Measurements from ENCODE around the gene ADORA2B. TPM values are rescaled to one million over a fixed set of nuclear protein-coding genes. Genes with fewer than 3 reads are reported as not detected.
"Not testable (repeated sequence)": the region's sequence is repeated elsewhere in the genome, so short reads cannot be mapped to it uniquely, and the experiment has no call there.

Gene ADORA2B
- 6.6 and 13.0 TPM in 2 replicates for total RNA-seq

DNA sequence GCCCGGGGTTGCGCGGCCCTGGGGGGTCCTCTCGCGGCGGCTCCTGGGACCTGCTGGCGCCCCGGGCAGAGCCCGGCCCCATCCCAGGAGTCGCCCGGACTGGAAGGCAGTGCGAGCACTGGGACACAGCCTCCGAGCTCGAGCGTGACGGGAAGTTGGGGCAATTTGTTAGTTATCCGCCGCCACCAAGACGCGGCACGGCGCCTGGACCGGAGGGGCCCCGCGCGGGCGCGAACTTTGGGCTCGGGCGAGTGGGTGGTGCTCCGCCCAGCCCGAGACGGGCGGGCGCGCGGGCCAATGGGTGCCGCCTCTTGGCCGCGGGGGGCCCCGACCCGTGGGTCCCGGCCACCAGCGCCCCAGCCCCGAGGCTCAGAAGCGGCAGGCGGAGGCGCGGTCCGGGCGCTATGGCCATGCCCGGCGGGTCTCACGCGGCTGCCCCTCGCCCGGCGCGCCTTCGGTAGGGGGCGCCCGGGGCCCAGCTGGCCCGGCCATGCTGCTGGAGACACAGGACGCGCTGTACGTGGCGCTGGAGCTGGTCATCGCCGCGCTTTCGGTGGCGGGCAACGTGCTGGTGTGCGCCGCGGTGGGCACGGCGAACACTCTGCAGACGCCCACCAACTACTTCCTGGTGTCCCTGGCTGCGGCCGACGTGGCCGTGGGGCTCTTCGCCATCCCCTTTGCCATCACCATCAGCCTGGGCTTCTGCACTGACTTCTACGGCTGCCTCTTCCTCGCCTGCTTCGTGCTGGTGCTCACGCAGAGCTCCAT, at the start of gene ADORA2B:
ADORA2B (plus strand) TSS at position 372 of the 768 bp plus-strand sequence; CDS start at position 491, 119 bp downstream.
- Histone ChIP-seq H3K27me3 (ENCODE audit: control insufficient read depth, insufficient read depth, low read length) (no peaks in the 10 kb centered on the region), H3K4me3 (ENCODE audit: low read depth, low read length) (peak within 1 kb of the TSS; percentile 46), H3K36me3 (ENCODE audit: control insufficient read depth, insufficient read depth, low read length) (no peaks in the 10 kb centered on the region)
- TF ChIP-seq, protein P1, sequence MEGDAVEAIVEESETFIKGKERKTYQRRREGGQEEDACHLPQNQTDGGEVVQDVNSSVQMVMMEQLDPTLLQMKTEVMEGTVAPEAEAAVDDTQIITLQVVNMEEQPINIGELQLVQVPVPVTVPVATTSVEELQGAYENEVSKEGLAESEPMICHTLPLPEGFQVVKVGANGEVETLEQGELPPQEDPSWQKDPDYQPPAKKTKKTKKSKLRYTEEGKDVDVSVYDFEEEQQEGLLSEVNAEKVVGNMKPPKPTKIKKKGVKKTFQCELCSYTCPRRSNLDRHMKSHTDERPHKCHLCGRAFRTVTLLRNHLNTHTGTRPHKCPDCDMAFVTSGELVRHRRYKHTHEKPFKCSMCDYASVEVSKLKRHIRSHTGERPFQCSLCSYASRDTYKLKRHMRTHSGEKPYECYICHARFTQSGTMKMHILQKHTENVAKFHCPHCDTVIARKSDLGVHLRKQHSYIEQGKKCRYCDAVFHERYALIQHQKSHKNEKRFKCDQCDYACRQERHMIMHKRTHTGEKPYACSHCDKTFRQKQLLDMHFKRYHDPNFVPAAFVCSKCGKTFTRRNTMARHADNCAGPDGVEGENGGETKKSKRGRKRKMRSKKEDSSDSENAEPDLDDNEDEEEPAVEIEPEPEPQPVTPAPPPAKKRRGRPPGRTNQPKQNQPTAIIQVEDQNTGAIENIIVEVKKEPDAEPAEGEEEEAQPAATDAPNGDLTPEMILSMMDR (IDR thresholded peaks at IDR 0.05; ENCODE audit: insufficient read depth, low read length, poor library complexity, severe bottlenecking) = peak; percentile 29
- DNase-seq (ENCODE audit: low read depth) = no peak

DNA sequence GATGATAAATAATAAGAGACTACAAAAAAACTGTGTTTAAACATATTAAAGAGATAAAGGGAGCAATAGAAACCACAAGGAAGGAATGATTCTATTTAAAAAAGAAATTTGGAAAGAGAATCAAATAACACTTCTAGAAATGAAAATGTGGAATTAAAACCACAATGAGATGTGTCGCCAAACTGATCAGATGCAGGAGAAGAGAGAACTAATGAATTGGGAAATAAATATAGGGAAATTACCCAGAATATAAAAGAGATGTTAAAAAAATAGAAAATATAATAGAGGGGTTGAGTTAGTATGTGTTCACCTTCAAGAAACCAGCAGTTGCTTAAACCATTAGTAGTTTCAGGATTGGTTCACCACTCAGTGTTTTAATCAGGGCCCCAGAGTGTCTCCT, 48.7 kb upstream of the ADORA2B start:
- no peaks in the 10 kb centered on the region for H3K27me3 ChIP-seq (ENCODE audit: control insufficient read depth, insufficient read depth, low read length)
- H3K4me3 ChIP-seq (ENCODE audit: low read depth, low read length) = no peak overlapping the region
- TF ChIP-seq, protein P1 (IDR thresholded peaks at IDR 0.05; ENCODE audit: insufficient read depth, low read length, poor library complexity, severe bottlenecking) = no peak
- no peaks in the 10 kb centered on the region for H3K36me3 ChIP-seq (ENCODE audit: control insufficient read depth, insufficient read depth, low read length)
- no peak for DNase-seq (ENCODE audit: low read depth)

DNA sequence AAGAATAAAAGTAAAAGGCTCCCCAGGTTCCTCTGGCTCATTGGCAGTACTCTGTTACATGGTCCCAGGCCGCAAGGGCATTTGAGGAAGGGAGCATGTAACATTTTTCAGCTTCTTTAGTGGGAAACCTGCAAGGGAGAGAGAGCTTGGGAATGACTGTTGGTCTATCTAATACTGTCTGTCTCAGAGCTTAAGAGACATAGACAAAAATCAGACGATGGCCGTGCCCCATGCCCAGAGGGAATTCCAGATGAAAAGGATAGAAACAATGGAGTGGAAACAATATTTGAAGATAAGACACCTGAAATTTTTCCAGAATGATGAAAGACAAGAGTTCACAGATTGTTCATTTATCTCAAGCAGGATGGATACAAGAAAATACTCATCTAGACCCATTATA, 48.1 kb upstream of the ADORA2B start:
- Histone ChIP-seq H3K4me3 (ENCODE audit: low read depth, low read length) (no peak overlapping the region), H3K36me3 (ENCODE audit: control insufficient read depth, insufficient read depth, low read length) (no peaks in the 10 kb centered on the region), H3K27me3 (ENCODE audit: control insufficient read depth, insufficient read depth, low read length) (no peaks in the 10 kb centered on the region)
- DNase-seq (ENCODE audit: low read depth) = no peak
- TF ChIP-seq, protein P1 (IDR thresholded peaks at IDR 0.05; ENCODE audit: insufficient read depth, low read length, poor library complexity, severe bottlenecking) = no peak

DNA sequence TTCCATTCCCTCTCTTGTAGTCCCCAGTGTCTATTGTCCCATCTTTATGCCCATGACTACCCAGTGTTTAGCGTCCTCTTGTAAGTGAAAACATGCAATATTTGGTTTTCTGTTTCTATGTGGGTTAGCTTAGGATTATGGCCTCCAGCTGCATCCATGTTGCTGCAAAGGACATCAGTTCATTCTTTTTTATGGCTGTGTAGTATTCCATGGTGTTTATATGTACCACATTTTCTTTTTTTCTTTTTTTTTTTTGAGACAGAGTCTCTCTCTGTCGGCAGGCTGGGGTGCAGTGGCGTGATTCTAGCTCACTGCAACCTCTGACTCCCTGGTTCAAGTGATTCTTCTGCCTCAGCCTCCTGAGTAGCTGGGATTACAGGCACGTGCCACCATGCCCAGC, 45.3 kb upstream of the ADORA2B start:
- H3K4me3 ChIP-seq (ENCODE audit: low read depth, low read length); DNase-seq (ENCODE audit: low read depth); H3K27me3 ChIP-seq (ENCODE audit: control insufficient read depth, insufficient read depth, low read length); H3K36me3 ChIP-seq (ENCODE audit: control insufficient read depth, insufficient read depth, low read length): not testable (repeated sequence)

DNA sequence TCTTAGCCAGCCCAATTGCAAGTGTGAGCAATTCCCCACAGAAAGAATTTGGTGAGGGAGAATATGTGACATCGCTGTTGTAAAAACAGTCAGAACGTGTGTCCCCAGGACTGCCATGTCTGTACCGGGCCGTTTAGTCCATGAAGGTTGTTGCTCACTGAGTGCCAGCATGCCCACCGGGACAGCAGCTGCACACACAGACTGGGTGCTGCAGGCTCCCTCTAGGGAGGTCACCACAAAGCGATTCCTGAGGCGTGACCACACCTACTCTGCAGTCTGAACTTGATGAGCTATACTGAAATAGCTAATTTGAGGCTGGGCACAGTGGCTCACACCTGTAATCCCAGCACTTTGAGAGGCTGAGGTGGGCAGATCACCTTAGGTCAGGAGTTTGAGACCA, 44.1 kb upstream of the ADORA2B start:
- no peak for DNase-seq (ENCODE audit: low read depth)
- TF ChIP-seq, protein P1 (IDR thresholded peaks at IDR 0.05; ENCODE audit: insufficient read depth, low read length, poor library complexity, severe bottlenecking) = no peak
- no peak overlapping the region for H3K4me3 ChIP-seq (ENCODE audit: low read depth, low read length)
- no peaks in the 10 kb centered on the region for H3K36me3 ChIP-seq (ENCODE audit: control insufficient read depth, insufficient read depth, low read length)
- H3K27me3 ChIP-seq (ENCODE audit: control insufficient read depth, insufficient read depth, low read length) = no peaks in the 10 kb centered on the region

DNA sequence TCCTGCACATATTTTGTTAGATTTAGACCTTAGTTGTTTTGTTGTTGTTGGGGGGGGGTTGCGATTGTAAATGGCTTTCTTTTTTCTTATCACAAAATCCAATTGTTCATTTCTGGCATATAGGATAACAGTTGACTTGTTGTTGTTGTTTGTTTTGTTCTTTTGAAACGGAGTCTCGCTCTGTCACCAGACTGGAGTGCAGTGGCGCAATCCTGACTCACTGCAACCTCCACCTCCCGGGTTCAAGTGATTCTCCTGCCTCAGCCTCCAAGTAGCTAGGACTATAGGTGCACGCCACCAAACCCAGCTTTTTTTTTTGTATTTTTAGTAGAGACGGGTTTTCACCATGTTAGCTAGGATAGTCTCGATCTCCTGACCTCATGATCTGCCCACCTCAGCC, 39.7 kb upstream of the ADORA2B start:
- not testable (repeated sequence) for H3K36me3 ChIP-seq (ENCODE audit: control insufficient read depth, insufficient read depth, low read length); H3K4me3 ChIP-seq (ENCODE audit: low read depth, low read length); DNase-seq (ENCODE audit: low read depth); H3K27me3 ChIP-seq (ENCODE audit: control insufficient read depth, insufficient read depth, low read length)

DNA sequence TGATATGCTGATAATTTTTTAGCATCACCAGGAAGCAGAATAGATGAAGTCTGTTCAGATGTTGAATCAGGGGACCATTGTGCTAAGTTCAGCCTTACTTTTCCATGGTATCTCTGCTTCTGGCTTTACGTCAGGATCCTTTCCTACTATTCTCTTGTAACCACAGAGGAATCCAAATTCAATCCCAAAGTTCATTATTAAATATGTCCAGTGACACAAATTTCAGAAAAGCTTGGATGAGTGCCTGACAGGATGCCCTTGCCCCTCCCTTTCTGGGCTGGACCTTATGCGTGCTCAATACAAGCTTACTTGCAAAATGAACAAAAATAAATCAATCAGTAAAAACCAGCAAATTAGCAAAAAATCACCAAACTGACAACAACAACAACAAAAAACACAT, 37.6 kb upstream of the ADORA2B start:
- Histone ChIP-seq H3K27me3 (ENCODE audit: control insufficient read depth, insufficient read depth, low read length) (no peaks in the 10 kb centered on the region), H3K4me3 (ENCODE audit: low read depth, low read length) (no peak overlapping the region), H3K36me3 (ENCODE audit: control insufficient read depth, insufficient read depth, low read length) (no peaks in the 10 kb centered on the region)
- no peak for DNase-seq (ENCODE audit: low read depth)
- TF ChIP-seq, protein P1 (IDR thresholded peaks at IDR 0.05; ENCODE audit: insufficient read depth, low read length, poor library complexity, severe bottlenecking) = no peak
